Ovary (tissue), 3 donors: ENCODE data around the gene LDB2.

Experiments
- POLR2A ChIP-seq: fragments of 450-650 bp; IDR thresholded peaks from one replicate; pipeline ENCODE4 v1.6.1; 2017; ENCODE audit warnings: antibody characterized with exemption, mild to moderate bottlenecking, moderate library complexity
- TF ChIP-seq, protein P1 (sequence below), 3 donors: fragments of 450-650 bp in 2 of 3; fragments of 200-600 bp in 1 of 3; IDR thresholded peaks; one replicate each; pipeline versions ENCODE4 v1.5.1 to v1.8.0; 2016 to 2022; ENCODE audit warnings: antibody characterized with exemption in 3 of 3, mild to moderate bottlenecking in 1 of 3
- donor health status: DM: no; HTN: no; CAD: no.

DNA sequence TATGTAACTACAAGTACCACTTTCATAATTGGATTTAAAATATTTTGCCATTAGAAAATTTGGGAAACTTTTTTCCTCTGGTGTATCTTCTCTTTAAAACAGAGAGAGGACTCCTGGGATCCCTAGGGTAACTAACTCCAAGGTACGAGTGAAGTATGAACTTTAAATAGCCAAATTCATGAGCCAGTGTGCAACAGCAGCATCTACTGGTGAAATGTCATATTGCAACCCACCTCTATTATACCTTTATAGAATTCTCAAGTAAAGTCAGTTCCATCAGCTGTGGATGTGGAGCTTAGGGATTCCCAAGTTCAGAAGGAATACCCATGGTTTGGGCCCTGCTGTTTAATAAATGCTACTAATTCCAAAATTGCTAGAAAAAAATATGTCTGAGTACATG, 389.5 kb downstream of the LDB2 start:
- TF ChIP-seq, protein P1, sequence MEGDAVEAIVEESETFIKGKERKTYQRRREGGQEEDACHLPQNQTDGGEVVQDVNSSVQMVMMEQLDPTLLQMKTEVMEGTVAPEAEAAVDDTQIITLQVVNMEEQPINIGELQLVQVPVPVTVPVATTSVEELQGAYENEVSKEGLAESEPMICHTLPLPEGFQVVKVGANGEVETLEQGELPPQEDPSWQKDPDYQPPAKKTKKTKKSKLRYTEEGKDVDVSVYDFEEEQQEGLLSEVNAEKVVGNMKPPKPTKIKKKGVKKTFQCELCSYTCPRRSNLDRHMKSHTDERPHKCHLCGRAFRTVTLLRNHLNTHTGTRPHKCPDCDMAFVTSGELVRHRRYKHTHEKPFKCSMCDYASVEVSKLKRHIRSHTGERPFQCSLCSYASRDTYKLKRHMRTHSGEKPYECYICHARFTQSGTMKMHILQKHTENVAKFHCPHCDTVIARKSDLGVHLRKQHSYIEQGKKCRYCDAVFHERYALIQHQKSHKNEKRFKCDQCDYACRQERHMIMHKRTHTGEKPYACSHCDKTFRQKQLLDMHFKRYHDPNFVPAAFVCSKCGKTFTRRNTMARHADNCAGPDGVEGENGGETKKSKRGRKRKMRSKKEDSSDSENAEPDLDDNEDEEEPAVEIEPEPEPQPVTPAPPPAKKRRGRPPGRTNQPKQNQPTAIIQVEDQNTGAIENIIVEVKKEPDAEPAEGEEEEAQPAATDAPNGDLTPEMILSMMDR (IDR thresholded peaks at IDR 0.05), result no peak
- no peak for TF ChIP-seq POLR2A
